HepG2 (cell line): ENCODE measurements around the gene IL17C. TPM values are rescaled to one million over a fixed set of nuclear protein-coding genes. Genes with fewer than 3 reads are reported as not detected.

ENCODE experiments used
- BCL3 ChIP-seq: sonication (generic); formaldehyde crosslinking; IDR thresholded peaks from 2 replicates; pipeline ENCODE4 v1.5.1; 2020; ENCODE audit warnings: mild to moderate bottlenecking, missing genetic modification reagents, moderate library complexity
- DMAP1 ChIP-seq: IDR thresholded peaks from 2 replicates; pipeline ENCODE4 v1.6.1; 2016
- ETV5 ChIP-seq: IDR thresholded peaks from 2 replicates; pipeline ENCODE4 v1.6.1; 2018; ENCODE audit warnings: missing biosample characterization, missing genetic modification reagents, inconsistent platforms, borderline replicate concordance
- FLYWCH1 ChIP-seq: sonication (generic); formaldehyde crosslinking; IDR thresholded peaks from 2 replicates; pipeline ENCODE4 v1.8.1; 2023; ENCODE audit warnings: mild to moderate bottlenecking, missing genetic modification reagents
- FOXA3 ChIP-seq: IDR thresholded peaks from 2 replicates; pipeline ENCODE4 v1.6.1; 2016; ENCODE audit warnings: missing genetic modification reagents, missing compliant biosample characterization
- FOXO1 ChIP-seq: sonication (generic); formaldehyde crosslinking; IDR thresholded peaks from 2 replicates; pipeline ENCODE4 v1.4.0; 2020; ENCODE audit warnings: missing genetic modification reagents
- GATAD1 ChIP-seq: IDR thresholded peaks from 2 replicates; pipeline ENCODE4 v1.6.1; 2016; ENCODE audit warnings: missing genetic modification reagents, missing compliant biosample characterization
- GLI4 ChIP-seq: sonication (generic); formaldehyde crosslinking; IDR thresholded peaks from 2 replicates; pipeline ENCODE4 v1.5.1; 2020; ENCODE audit warnings: missing genetic modification reagents, mild to moderate bottlenecking, moderate library complexity, borderline replicate concordance
- HNF4A ChIP-seq: sonication (generic); formaldehyde crosslinking; IDR thresholded peaks from 2 replicates; pipeline ENCODE4 v1.4.0; 2020; ENCODE audit warnings: missing genetic modification reagents
- HNRNPL ChIP-seq: fragments of 200-400 bp; formaldehyde crosslinking; IDR thresholded peaks from 2 replicates; pipeline ENCODE4 v1.6.1; 2017; ENCODE audit warnings: mild to moderate bottlenecking, low read depth, low read length
- KLF15 ChIP-seq: sonication (generic); formaldehyde crosslinking; IDR thresholded peaks from 2 replicates; pipeline ENCODE4 v1.8.1; 2023; ENCODE audit warnings: borderline replicate concordance, mild to moderate bottlenecking, inconsistent platforms, missing genetic modification reagents, mixed read lengths
- KLF6 ChIP-seq: IDR thresholded peaks from 2 replicates; pipeline ENCODE4 v1.8.0; 2016; ENCODE audit warnings: missing biosample characterization, missing genetic modification reagents
- MTA1 ChIP-seq: sonication (generic); formaldehyde crosslinking; IDR thresholded peaks from 2 replicates; pipeline ENCODE4 v1.4.0; 2020; ENCODE audit warnings: missing genetic modification reagents, mild to moderate bottlenecking, borderline replicate concordance
- NAIF1 ChIP-seq: sonication (generic); formaldehyde crosslinking; IDR thresholded peaks from 2 replicates; pipeline ENCODE4 v1.5.0; 2020; ENCODE audit warnings: mild to moderate bottlenecking, missing genetic modification reagents, borderline replicate concordance
- NBN ChIP-seq: fragments of 450-650 bp; conservative IDR thresholded peaks from 2 replicates; pipeline ENCODE4 v1.6.1; 2017
- PCBP1 ChIP-seq: fragments of 200-400 bp; formaldehyde crosslinking; IDR thresholded peaks from 2 replicates; pipeline ENCODE4 v1.6.1; 2017; ENCODE audit warnings: mild to moderate bottlenecking, low read depth, low read length, borderline replicate concordance
- RELA ChIP-seq: sonication (generic); formaldehyde crosslinking; IDR thresholded peaks from 2 replicates; pipeline ENCODE4 v1.4.0; 2020; ENCODE audit warnings: missing genetic modification reagents
- SAFB2 ChIP-seq: sonication (generic); formaldehyde crosslinking; IDR thresholded peaks from 2 replicates; pipeline ENCODE4 v1.5.1; 2020; ENCODE audit warnings: missing genetic modification reagents, low read depth, mild to moderate bottlenecking, borderline replicate concordance
- SALL1 ChIP-seq: sonication (generic); formaldehyde crosslinking; IDR thresholded peaks from 2 replicates; pipeline ENCODE4 v1.8.0; 2022; ENCODE audit warnings: mild to moderate bottlenecking, missing genetic modification reagents
- SALL2 ChIP-seq: sonication (generic); formaldehyde crosslinking; IDR thresholded peaks from 2 replicates; pipeline ENCODE4 v1.8.1; 2023; ENCODE audit warnings: mild to moderate bottlenecking, missing genetic modification reagents, inconsistent platforms
- SKI ChIP-seq: fragments of 450-650 bp; IDR thresholded peaks from one replicate; pipeline ENCODE4 v1.6.1; 2018; ENCODE audit warnings: mild to moderate bottlenecking; ENCODE audit not compliant: partially characterized antibody
- SMARCE1 ChIP-seq: fragments of 450-650 bp; IDR thresholded peaks from 2 replicates; pipeline ENCODE4 v1.6.1; 2017; ENCODE audit warnings: borderline replicate concordance
- SMC3 ChIP-seq: IDR thresholded peaks from 2 replicates; pipeline ENCODE4 v1.6.1; 2011; ENCODE audit warnings: low read length, improper control_type of control experiment
- SRSF1 ChIP-seq: fragments of 200-400 bp; formaldehyde crosslinking; optimal IDR thresholded peaks from 2 replicates; pipeline ENCODE3; 2017; ENCODE audit warnings: mild to moderate bottlenecking, low read depth, low read length, moderate library complexity
- TCF12 ChIP-seq, 2 experiments: fragments of 450-650 bp in 1 of 2; sonication (generic) in 1 of 2; formaldehyde crosslinking in 1 of 2; IDR thresholded peaks; 2 replicates each; pipeline versions ENCODE4 v1.6.1 to v1.8.0; 2017 to 2022; ENCODE audit warnings: antibody characterized with exemption in 1 of 2, mild to moderate bottlenecking in 1 of 2, missing genetic modification reagents in 1 of 2, moderate library complexity in 1 of 2
- U2AF1 ChIP-seq: fragments of 200-400 bp; formaldehyde crosslinking; optimal IDR thresholded peaks from 2 replicates; pipeline ENCODE3; 2017; ENCODE audit warnings: mild to moderate bottlenecking, low read depth, low read length
- ZKSCAN8 ChIP-seq: IDR thresholded peaks from 2 replicates; pipeline ENCODE4 v1.6.1; 2016; ENCODE audit warnings: borderline replicate concordance, missing genetic modification reagents, missing compliant biosample characterization
- ZMYM3 ChIP-seq: sonication (generic); formaldehyde crosslinking; IDR thresholded peaks from 2 replicates; pipeline ENCODE4 v1.5.1; 2020; ENCODE audit warnings: mild to moderate bottlenecking, missing genetic modification reagents
- ZNF607 ChIP-seq: sonication (generic); formaldehyde crosslinking; IDR thresholded peaks from 2 replicates; pipeline ENCODE4 v1.5.1; 2020; ENCODE audit warnings: missing genetic modification reagents, mild to moderate bottlenecking, borderline replicate concordance
- ZNF629 ChIP-seq: sonication (generic); formaldehyde crosslinking; conservative IDR thresholded peaks from 2 replicates; pipeline ENCODE4 v1.5.0; 2020; ENCODE audit warnings: missing genetic modification reagents
- ZNF768 ChIP-seq: sonication (generic); formaldehyde crosslinking; IDR thresholded peaks from 2 replicates; pipeline ENCODE4 v1.4.0; 2020; ENCODE audit warnings: missing genetic modification reagents
- ZNF879 ChIP-seq: sonication (generic); formaldehyde crosslinking; IDR thresholded peaks from 2 replicates; pipeline ENCODE4 v1.8.1; 2023; ENCODE audit warnings: missing genetic modification reagents
- polyA plus RNA-seq, 8 experiments: library from polyadenylated mRNA; depleted of rRNA in 3 of 8; stranded (reverse) in 7 of 8; unstranded in 1 of 8; fragments of >200 nt; fragmentation: Illumina TruSeq in 4 of 8; extraction: Trizol in 4 of 8; gene quantifications; 2 replicates each; pipeline versions ENCODE4 v1.2.1 to v1.2.3, GENCODE V29; 2011 to 2016; ENCODE audit warnings: low read depth in 4 of 8, missing spikeins in 1 of 8, mixed read lengths in 1 of 8; ENCODE audit not compliant: insufficient read depth in 1 of 8
- total RNA-seq, 5 experiments: library from RNA; depleted of rRNA; stranded (reverse); fragments of >200 nt; fragmentation: Illumina TruSeq; extraction: Trizol; gene quantifications; 2 replicates each; pipeline ENCODE4 v1.2.3, GENCODE V29; 2016; ENCODE audit warnings: low read depth in 1 of 5
- TF ChIP-seq, protein P1 (sequence below): IDR thresholded peaks from 2 replicates; pipeline ENCODE4 v1.6.1; 2018; ENCODE audit warnings: missing genetic modification reagents, mild to moderate bottlenecking, missing compliant biosample characterization

Gene IL17C
- total and polyA plus RNA-seq, 2 of the 13 experiments (the other 11 are each of a cell fraction or from before 2014, with no cell fraction given), result not detected

GRCh38 chr16:88628512-88628974, 9.8 kb upstream of the IL17C start (continued):
- TF ChIP-seq BCL3 (CRISPR knock-in tag) (no peak), SALL1 (peak; percentile 28; the same call in 1 of the 2 replicates), TCF12 (IDR thresholded peaks at IDR 0.05) (no peak), TCF12 (CRISPR knock-in tag; IDR thresholded peaks at IDR 0.05) (no peak), MTA1 (peak; percentile 58; the same call in 1 of the 2 replicates), GATAD1 (CRISPR knock-in tag) (0 out of 2 replicates have a peak, but pooled peaks have one; percentile 48), SALL2 (no peak), FOXO1 (CRISPR knock-in tag) (no peak), KLF15 (CRISPR knock-in tag) (no peak), NAIF1 (CRISPR knock-in tag) (no peak), ZNF768 (CRISPR knock-in tag) (peak; percentile 13; the same call in 1 of the 2 replicates), NBN (no peak), ZKSCAN8 (CRISPR knock-in tag) (no peak), ETV5 (CRISPR knock-in tag) (peak; percentile 11; the same call in 1 of the 2 replicates), SAFB2 (CRISPR knock-in tag) (no peak), SKI (peak; percentile 40), KLF6 (no peak), FLYWCH1 (CRISPR knock-in tag) (no peak), RELA (0 out of 2 replicates have a peak, but pooled peaks have one; percentile 28), HNF4A (CRISPR knock-in tag) (0 out of 2 replicates have a peak, but pooled peaks have one; percentile 7), ZNF879 (CRISPR knock-in tag) (no peak), ZNF629 (CRISPR knock-in tag) (no peak), HNRNPL (no peak), ZMYM3 (no peak), FOXA3 (no peak), SMC3 (peak; percentile 11; the same call in 1 of the 2 replicates), ZNF607 (CRISPR knock-in tag) (no peak), SRSF1 (no peak), U2AF1 (no peak), PCBP1 (no peak), DMAP1 (no peak), SMARCE1 (no peak), GLI4 (CRISPR knock-in tag) (no peak)
- TF ChIP-seq, protein P1, sequence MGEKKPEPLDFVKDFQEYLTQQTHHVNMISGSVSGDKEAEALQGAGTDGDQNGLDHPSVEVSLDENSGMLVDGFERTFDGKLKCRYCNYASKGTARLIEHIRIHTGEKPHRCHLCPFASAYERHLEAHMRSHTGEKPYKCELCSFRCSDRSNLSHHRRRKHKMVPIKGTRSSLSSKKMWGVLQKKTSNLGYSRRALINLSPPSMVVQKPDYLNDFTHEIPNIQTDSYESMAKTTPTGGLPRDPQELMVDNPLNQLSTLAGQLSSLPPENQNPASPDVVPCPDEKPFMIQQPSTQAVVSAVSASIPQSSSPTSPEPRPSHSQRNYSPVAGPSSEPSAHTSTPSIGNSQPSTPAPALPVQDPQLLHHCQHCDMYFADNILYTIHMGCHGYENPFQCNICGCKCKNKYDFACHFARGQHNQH (CRISPR knock-in tag), result peak; percentile 52; the same call in 1 of the 2 replicates
